Neuron (in vitro differentiated cells): ENCODE data around the gene PTPRG.
"Not testable (repeated sequence)": the region's sequence is repeated elsewhere in the genome, so short reads cannot be mapped to it uniquely, and the experiment has no call there.

Experiments used
- H2AFZ ChIP-seq: one replicate; pipeline ENCODE4 v1.6.1; 2013; ENCODE audit warnings: low read depth, mild to moderate bottlenecking, inconsistent platforms, low read length, moderate library complexity
- H3K27me3 ChIP-seq: one replicate; pipeline ENCODE4 v1.6.1; 2013; ENCODE audit warnings: low read length; ENCODE audit not compliant: insufficient read depth
- H3K36me3 ChIP-seq: one replicate; pipeline ENCODE4 v1.6.1; 2013; ENCODE audit warnings: low read length; ENCODE audit not compliant: insufficient read depth
- H3K4me1 ChIP-seq: one replicate; pipeline ENCODE4 v1.6.1; 2013; ENCODE audit warnings: low read length; ENCODE audit not compliant: insufficient read depth
- H3K4me3 ChIP-seq: 2 replicates; pipeline ENCODE4 v1.5.1; 2013; ENCODE audit warnings: mild to moderate bottlenecking, low read length, moderate library complexity
- H3K9me3 ChIP-seq: one replicate; pipeline ENCODE4 v1.6.1; 2013; ENCODE audit warnings: low read length

The PTPRG gene

GRCh38 chr3:61538486-61538885, 22.9 kb upstream of the PTPRG start:
- no peak overlapping the region for H2AFZ ChIP-seq
- H3K27me3 ChIP-seq, result peaks cover 49% of the 10 kb centered on the region
- H3K4me3 ChIP-seq, result no peak overlapping the region
- peaks cover 5% of the 10 kb centered on the region for H3K4me1 ChIP-seq
- H3K36me3 ChIP-seq, result no peaks in the 10 kb centered on the region
- no peaks in the 10 kb centered on the region for H3K9me3 ChIP-seq

- Histone ChIP-seq H3K27me3 (peaks cover 42% of the 10 kb centered on the region), H2AFZ (no peak overlapping the region), H3K4me1 (peaks cover 5% of the 10 kb centered on the region), H3K9me3 (no peaks in the 10 kb centered on the region), H3K36me3 (no peaks in the 10 kb centered on the region), H3K4me3 (no peak overlapping the region)
Measured at GRCh38 chr3:61541694-61542093, 19.7 kb upstream of the PTPRG start.

- Histone ChIP-seq H3K9me3 (no peaks in the 10 kb centered on the region), H3K4me3 (no peak overlapping the region), H3K4me1 (no peaks in the 10 kb centered on the region), H3K36me3 (no peaks in the 10 kb centered on the region), H2AFZ (no peak overlapping the region), H3K27me3 (peaks cover 19% of the 10 kb centered on the region)
Measured at GRCh38 chr3:61545716-61546115, 15.7 kb upstream of the PTPRG start.

- Histone ChIP-seq H3K27me3 (peaks cover 14% of the 10 kb centered on the region), H3K9me3 (no peaks in the 10 kb centered on the region)
Measured at GRCh38 chr3:61547625-61548024, 13.7 kb upstream of the PTPRG start.

GRCh38 chr3:61552704-61553103, 8.7 kb upstream of the PTPRG start:
- H3K4me1 ChIP-seq, H3K9me3 ChIP-seq, H3K36me3 ChIP-seq, H3K27me3 ChIP-seq, H3K4me3 ChIP-seq, H2AFZ ChIP-seq: not testable (repeated sequence)

More at GRCh38 chr3:61547625-61548024, 13.7 kb upstream of the PTPRG start:
- no peak overlapping the region for H2AFZ ChIP-seq
- no peaks in the 10 kb centered on the region for H3K36me3 ChIP-seq
- H3K4me1 ChIP-seq, result no peaks in the 10 kb centered on the region
- H3K4me3 ChIP-seq, result no peak overlapping the region

- peaks cover 9% of the 10 kb centered on the region for H3K27me3 ChIP-seq
- no peaks in the 10 kb centered on the region for H3K36me3 ChIP-seq
- H3K4me1 ChIP-seq, result peaks cover 16% of the 10 kb centered on the region
- H2AFZ ChIP-seq, result no peak overlapping the region
- H3K9me3 ChIP-seq, result peaks cover 5% of the 10 kb centered on the region
- H3K4me3 ChIP-seq, result no peak overlapping the region
Measured at GRCh38 chr3:61559136-61559731, 2.1 kb upstream of the PTPRG start.

GRCh38 chr3:61560517-61561373, 626 bp upstream of the PTPRG start:
- no peaks in the 10 kb centered on the region for H3K36me3 ChIP-seq
- peak overlapping the region; percentile 97 for H2AFZ ChIP-seq
- peaks cover 9% of the 10 kb centered on the region for H3K27me3 ChIP-seq
- H3K9me3 ChIP-seq, result peaks cover 5% of the 10 kb centered on the region
- H3K4me3 ChIP-seq, result peak overlapping the region; percentile 61
- H3K4me1 ChIP-seq, result peaks cover 24% of the 10 kb centered on the region

GRCh38 chr3:61562042-61562720, 810 bp downstream of the PTPRG start:
- no peaks in the 10 kb centered on the region for H3K27me3 ChIP-seq
- H3K4me1 ChIP-seq, result peaks cover 24% of the 10 kb centered on the region
- H2AFZ ChIP-seq, result peak overlapping the region; percentile 97
- H3K4me3 ChIP-seq, result peak overlapping the region; percentile 61
- H3K9me3 ChIP-seq, result peaks cover 5% of the 10 kb centered on the region
- no peaks in the 10 kb centered on the region for H3K36me3 ChIP-seq

GRCh38 chr3:61562721-61563312, 1.4 kb downstream of the PTPRG start:
- peak overlapping the region; percentile 61 for H3K4me3 ChIP-seq
- H3K27me3 ChIP-seq, result no peaks in the 10 kb centered on the region
- H3K4me1 ChIP-seq, result peaks cover 24% of the 10 kb centered on the region
- H3K36me3 ChIP-seq, result no peaks in the 10 kb centered on the region
- H3K9me3 ChIP-seq, result peaks cover 5% of the 10 kb centered on the region
- peak overlapping the region; percentile 97 for H2AFZ ChIP-seq

GRCh38 chr3:61563313-61564271, 2.2 kb downstream of the PTPRG start:
- Histone ChIP-seq H3K9me3 (peaks cover under 1% of the 10 kb centered on the region), H3K27me3 (no peaks in the 10 kb centered on the region), H3K36me3 (no peaks in the 10 kb centered on the region), H3K4me1 (peaks cover 24% of the 10 kb centered on the region), H3K4me3 (peak overlapping the region; percentile 61), H2AFZ (peak overlapping the region; percentile 97)

- H3K27me3 ChIP-seq, result no peaks in the 10 kb centered on the region
- peaks cover 24% of the 10 kb centered on the region for H3K4me1 ChIP-seq
- no peak overlapping the region for H2AFZ ChIP-seq
- H3K9me3 ChIP-seq, result no peaks in the 10 kb centered on the region
- H3K4me3 ChIP-seq, result peak overlapping the region; percentile 61
- H3K36me3 ChIP-seq, result no peaks in the 10 kb centered on the region
Measured at GRCh38 chr3:61564395-61565059, 3.2 kb downstream of the PTPRG start.

GRCh38 chr3:61565569-61565968, 4.2 kb downstream of the PTPRG start:
- Histone ChIP-seq H3K9me3 (no peaks in the 10 kb centered on the region), H3K4me3 (no peak overlapping the region), H3K4me1 (peaks cover 24% of the 10 kb centered on the region), H3K36me3 (no peaks in the 10 kb centered on the region), H2AFZ (no peak overlapping the region), H3K27me3 (no peaks in the 10 kb centered on the region)
